ENCODE results near the gene WNT6.

The WNT6 gene

GRCh38 chr2:218889937-218890336 is 30.3 kb downstream of the WNT6 start:
- DNase-seq (ENCODE audit: extremely low spot score, insufficient read length, low read depth) (no peak), FAIRE-seq (no peak)

DNA sequence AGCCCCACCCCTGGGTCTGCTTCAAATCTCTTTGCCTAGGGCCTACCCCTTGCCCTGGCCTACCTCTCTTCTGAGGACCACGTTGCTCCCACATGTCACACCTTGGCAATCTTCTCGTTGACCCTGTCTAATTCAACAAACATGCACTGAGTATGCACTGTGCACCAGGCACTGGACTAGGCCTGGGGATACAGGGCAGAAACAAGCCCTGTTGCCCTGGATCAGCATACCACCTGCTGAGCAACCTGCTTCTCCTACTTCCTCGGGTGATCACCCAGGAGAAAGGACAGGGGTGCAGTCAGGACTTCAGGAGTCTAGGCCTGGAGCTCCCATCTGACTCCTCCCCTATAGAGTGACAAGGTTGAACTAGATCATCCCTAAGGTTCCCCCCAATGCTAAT is 30.8 kb downstream of the WNT6 start:
- DNase-seq (ENCODE audit: extremely low spot score, insufficient read length, low read depth) (no peak), FAIRE-seq (no peak)

DNA sequence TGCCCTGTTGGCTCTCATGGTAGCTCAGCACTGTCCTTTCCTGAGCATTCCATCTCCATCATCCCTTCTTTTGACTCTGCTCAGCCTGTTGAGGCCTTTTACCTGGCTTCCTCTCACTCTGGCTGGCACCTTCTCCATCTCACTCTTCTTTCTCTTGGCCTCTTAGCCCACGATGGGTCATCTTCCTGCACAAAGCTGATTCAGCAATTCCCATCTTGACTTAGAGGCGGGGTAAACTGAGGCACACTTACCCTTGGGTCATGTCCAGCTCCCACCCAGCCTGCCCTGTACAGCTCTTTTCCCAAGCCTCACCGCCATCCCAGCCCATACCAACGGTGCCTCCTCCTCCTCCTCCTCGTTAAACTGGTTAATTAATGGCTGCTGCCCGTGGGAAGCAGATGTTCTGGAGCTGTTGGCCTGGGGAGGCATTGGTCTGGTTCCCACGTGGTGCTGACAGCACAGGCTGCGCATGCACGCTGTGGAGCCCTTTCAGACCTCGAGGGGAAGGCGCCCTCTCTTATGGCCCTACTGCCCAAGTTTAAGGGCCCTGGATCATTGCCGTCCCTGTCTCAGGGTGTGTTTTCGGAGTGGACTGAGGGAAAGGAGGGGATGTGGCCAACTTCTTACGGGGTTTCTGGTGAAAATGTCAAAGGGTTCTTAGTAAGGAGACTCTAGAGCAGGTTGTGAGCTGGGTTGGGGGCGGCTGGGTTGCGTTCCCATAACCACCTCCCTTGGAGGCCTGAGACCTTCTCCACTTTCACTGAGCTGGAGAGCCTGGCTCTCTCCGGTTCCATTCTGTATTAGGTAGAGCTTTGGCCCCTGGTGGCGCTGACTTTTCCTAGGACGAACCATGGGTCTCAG is 31.9 kb downstream of the WNT6 start:
- no peak for DNase-seq (ENCODE audit: extremely low spot score, insufficient read length, low read depth)

GRCh38 chr2:218892693-218893348 is 33.2 kb downstream of the WNT6 start:
- no peak for DNase-seq (ENCODE audit: extremely low spot score, insufficient read length, low read depth)
- peak; percentile 94 for FAIRE-seq

More for the DNA sequence above, 31.9 kb downstream of the WNT6 start:
- FAIRE-seq = no peak

- no peak for DNase-seq (ENCODE audit: extremely low spot score, insufficient read length, low read depth)
- FAIRE-seq = peak; percentile 76
These were observed 33.9 kb downstream of the WNT6 start for GRCh38 chr2:218893349-218894150.

- DNase-seq (ENCODE audit: extremely low spot score, insufficient read length, low read depth) (no peak), FAIRE-seq (peak; percentile 12)
These were observed 34.7 kb downstream of the WNT6 start for GRCh38 chr2:218894151-218894879.

- FAIRE-seq (no peak), DNase-seq (ENCODE audit: extremely low spot score, insufficient read length, low read depth) (no peak)
These were observed 35.2 kb downstream of the WNT6 start for GRCh38 chr2:218894880-218895157.

- no peak for DNase-seq (ENCODE audit: extremely low spot score, insufficient read length, low read depth)
- FAIRE-seq = no peak
These were observed 35.7 kb downstream of the WNT6 start for GRCh38 chr2:218895326-218895725.

DNA sequence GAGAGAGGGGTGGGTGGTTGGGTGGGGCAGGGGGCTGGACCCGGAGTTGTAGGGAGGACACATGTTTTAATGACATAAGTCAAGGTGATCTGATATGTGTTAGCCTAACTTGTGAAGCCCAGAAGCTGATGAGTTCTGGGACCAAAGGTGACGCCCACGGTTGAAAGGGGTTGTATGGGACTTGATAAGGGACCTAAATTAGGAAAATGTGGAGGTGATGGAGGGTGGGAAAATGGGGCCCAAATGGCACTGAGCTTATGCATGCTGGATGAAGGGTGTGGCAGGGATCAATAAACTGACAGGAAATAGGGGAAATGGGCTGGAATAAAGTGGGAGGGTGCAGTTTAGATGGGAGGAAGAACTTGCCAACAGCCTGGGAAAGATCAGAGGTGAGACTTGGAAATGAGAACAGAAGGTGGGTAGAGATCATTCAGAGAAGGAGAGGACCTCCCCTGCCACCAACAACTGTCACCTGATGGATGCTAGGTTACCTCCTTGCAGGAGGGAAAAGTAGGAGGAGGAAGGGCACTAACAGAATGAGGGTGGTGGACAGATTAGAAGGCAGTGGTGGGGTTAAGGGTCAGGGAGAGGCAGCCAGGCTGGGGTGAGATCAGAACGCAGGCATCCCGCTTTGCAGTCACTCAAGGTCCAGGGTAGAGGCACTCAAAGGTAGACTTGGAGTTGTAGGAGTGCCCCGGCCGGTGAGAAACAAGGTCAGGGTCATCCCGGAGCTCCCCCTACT is 36.3 kb downstream of the WNT6 start:
- FAIRE-seq (no peak), DNase-seq (ENCODE audit: extremely low spot score, insufficient read length, low read depth) (no peak)

DNA sequence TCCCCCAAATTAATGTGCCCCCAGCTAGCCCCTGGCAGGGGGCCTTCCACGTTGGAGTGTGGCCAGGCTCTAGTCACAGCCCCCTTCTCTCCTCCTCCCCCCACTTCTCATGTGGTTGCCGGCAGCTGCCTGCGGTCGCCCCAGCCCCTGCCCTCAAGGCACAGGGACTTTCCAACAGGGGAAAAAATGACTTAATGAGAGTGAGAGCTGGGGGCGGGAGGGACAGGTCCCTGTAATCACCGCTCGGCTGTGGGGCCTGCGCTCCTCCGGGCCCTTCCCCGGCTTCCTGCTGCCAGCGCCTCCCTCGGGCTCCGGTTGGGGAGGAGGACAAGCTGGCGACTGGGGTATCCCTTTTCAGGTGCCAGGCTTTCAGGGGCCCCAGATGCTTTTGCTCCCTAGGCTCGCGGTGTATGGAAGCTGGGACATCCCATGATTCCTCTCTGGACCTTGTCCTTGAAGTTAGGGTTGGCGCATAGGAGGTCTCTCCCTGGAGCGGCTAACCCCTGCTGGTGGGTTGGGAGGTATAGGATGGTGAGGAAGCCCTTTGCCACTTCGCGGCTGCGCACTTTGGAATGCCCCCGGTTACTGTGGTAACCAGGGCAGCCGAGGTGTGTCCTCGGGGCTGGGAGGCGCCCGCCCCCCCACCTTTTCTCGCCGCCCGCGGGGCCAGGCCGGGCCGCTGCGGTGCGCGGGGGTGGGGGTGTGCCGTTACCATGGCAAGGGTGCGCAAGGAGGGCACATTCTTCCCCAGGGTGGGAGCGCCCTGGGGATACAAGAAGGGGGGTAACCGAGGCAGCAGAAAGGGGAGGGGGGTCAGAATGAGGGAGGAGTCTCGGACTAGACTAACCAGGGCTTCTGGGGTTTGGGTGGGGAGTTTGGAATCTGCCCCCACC is 37.1 kb downstream of the WNT6 start:
- DNase-seq (ENCODE audit: extremely low spot score, insufficient read length, low read depth) (peak; percentile 72), FAIRE-seq (peak; percentile 100)

- FAIRE-seq (peak; percentile 24), DNase-seq (ENCODE audit: extremely low spot score, insufficient read length, low read depth) (no peak)
These were observed 37.9 kb downstream of the WNT6 start for GRCh38 chr2:218897394-218898108.

DNA sequence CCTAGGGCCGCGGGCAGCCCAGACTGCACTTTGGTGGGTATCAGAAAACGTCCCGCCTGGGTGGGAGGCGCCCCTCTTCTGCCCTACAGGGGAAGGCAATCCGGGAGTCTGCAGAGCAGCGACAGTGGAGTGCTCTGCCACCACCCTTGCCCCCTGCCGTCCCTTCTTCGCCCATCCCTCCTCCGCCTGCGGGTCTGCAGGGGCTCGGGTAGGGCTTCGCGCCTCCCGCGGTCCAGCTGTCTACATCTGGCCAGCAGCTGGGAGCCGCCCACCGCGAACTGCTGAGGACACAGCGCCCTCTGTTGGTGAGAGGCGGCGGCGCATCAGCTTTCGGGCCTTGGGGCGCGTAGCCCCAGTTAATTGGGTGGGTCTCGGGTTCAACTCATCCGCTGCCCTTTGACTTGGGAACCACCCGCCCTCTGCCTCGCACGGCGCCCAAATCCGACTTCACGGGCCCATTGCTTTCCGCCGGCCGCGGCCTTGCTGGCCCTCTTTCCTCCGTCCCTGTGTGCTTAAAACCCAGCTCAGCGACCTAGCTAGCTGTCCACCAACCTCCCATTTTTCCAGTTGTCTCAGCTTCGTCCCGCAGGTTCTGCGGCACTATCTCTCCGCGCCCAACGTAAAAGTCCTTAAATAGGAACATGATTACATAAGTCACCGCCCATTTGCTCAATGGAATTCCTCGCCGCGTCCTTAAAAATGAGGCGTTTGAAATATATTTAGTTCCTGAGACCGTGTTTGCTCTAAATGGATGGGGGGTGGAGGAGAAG is 38.7 kb downstream of the WNT6 start:
- FAIRE-seq = peak; percentile 91

DNA sequence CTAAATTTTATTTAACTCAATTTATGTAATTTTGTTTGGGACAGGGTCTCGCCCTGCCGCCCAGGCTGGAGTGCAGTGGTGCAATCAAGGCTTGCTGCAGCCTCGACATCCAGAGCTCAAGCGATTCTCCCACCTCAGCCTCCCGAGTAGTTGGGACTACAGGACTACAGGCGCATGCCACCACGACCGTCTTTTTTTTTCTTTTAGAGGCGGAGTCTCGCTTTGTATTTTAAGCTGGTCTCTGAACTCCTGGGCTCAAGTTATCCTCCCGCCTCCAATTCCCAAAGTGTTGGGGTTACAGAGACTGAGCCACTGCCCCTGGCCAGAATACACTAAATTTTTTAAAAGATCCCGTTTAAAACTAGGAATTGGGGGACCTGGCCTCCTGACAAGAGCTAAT is 39.5 kb downstream of the WNT6 start:
- DNase-seq (ENCODE audit: extremely low spot score, insufficient read length, low read depth) (no peak), FAIRE-seq (no peak)

More for the DNA sequence above, 38.7 kb downstream of the WNT6 start:
- no peak for DNase-seq (ENCODE audit: extremely low spot score, insufficient read length, low read depth)

- DNase-seq (ENCODE audit: extremely low spot score, insufficient read length, low read depth) (no peak), FAIRE-seq (no peak)
These were observed 42.8 kb downstream of the WNT6 start for GRCh38 chr2:218902427-218902826.

- DNase-seq (ENCODE audit: extremely low spot score, insufficient read length, low read depth) (no peak), FAIRE-seq (no peak)
These were observed 44.6 kb downstream of the WNT6 start for GRCh38 chr2:218904176-218904575.

GRCh38 chr2:218908721-218909619 is 49.4 kb downstream of the WNT6 start:
- DNase-seq (ENCODE audit: extremely low spot score, insufficient read length, low read depth) (peak; percentile 87), FAIRE-seq (peak; percentile 97)

Data from GM18507 (cell line).